Measurements from ENCODE around the gene ZNF260. TPM values are rescaled to one million over a fixed set of nuclear protein-coding genes. Genes with fewer than 3 reads are reported as not detected.

The ZNF260 gene
- total and polyA plus RNA-seq, 2 of the 13 experiments (the other 11 are each of a cell fraction or from before 2014, with no cell fraction given): 2.8 to 10.5 TPM

DNA sequence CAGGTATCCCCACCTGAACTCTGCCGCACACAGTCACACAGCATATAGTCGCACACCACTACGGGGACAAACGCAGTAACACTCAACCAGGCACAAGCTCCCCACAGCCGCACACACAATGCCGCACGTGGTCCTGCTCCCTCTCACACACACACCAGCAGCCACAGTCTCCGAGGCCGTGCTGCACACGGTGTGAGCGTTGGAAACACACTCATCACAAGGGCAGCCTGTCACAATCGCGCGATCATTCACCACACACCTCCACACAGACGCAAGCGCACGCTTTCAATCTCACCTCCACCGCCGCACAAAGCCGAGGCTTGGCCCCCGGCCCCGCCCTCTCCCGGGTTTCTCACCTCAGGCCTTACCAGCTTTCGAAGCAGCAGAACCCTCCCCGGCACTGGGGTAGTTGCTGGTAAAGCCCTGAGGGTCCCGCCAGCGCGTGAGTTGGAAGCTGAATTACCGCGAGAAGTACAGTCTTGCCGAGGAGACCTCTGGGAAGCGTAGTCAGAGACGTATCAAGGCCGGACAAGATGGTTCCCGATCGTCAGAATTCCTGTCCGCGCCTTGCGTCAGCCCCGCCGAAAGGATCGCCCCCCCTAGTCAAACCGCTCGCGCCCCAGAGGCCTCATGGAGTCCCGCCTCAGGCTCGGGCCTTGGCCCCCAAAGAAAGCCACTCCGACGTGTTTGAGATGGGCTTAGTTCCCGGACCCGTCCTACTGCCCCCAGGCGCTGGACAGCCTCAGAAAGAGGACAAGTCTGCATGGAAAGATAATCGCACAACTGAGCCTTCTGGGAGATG is 38.8 kb downstream of the ZNF260 start, which contains the start of gene ZNF566 (continued):
- TF ChIP-seq, protein P1, sequence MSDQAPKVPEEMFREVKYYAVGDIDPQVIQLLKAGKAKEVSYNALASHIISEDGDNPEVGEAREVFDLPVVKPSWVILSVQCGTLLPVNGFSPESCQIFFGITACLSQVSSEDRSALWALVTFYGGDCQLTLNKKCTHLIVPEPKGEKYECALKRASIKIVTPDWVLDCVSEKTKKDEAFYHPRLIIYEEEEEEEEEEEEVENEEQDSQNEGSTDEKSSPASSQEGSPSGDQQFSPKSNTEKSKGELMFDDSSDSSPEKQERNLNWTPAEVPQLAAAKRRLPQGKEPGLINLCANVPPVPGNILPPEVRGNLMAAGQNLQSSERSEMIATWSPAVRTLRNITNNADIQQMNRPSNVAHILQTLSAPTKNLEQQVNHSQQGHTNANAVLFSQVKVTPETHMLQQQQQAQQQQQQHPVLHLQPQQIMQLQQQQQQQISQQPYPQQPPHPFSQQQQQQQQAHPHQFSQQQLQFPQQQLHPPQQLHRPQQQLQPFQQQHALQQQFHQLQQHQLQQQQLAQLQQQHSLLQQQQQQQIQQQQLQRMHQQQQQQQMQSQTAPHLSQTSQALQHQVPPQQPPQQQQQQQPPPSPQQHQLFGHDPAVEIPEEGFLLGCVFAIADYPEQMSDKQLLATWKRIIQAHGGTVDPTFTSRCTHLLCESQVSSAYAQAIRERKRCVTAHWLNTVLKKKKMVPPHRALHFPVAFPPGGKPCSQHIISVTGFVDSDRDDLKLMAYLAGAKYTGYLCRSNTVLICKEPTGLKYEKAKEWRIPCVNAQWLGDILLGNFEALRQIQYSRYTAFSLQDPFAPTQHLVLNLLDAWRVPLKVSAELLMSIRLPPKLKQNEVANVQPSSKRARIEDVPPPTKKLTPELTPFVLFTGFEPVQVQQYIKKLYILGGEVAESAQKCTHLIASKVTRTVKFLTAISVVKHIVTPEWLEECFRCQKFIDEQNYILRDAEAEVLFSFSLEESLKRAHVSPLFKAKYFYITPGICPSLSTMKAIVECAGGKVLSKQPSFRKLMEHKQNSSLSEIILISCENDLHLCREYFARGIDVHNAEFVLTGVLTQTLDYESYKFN (CRISPR knock-in tag; conservative IDR thresholded peaks at IDR 0.05): no peak
- TF ChIP-seq ZNF772 (CRISPR knock-in tag; IDR thresholded peaks at IDR 0.05) (no peak), NCOA5 (CRISPR knock-in tag; IDR thresholded peaks at IDR 0.05) (no peak), SAFB2 (CRISPR knock-in tag; IDR thresholded peaks at IDR 0.05; ENCODE audit: borderline replicate concordance, low read depth) (peak; percentile 75; the same call in 1 of the 2 replicates), MAFG (CRISPR knock-in tag; IDR thresholded peaks at IDR 0.05) (no peak), NFE2L2 (IDR thresholded peaks at IDR 0.05; ENCODE audit: low read length) (no peak), ZNF383 (CRISPR knock-in tag; IDR thresholded peaks at IDR 0.05; ENCODE audit: borderline replicate concordance) (no peak), ZNF10 (CRISPR knock-in tag; IDR thresholded peaks at IDR 0.05; ENCODE audit: borderline replicate concordance, low read depth) (peak; percentile 90; the same call in 1 of the 2 replicates), HNRNPLL (IDR thresholded peaks at IDR 0.05; ENCODE audit: low read depth, low read length, poor library complexity, severe bottlenecking) (peak; percentile 66)
- TF ChIP-seq, protein P2, sequence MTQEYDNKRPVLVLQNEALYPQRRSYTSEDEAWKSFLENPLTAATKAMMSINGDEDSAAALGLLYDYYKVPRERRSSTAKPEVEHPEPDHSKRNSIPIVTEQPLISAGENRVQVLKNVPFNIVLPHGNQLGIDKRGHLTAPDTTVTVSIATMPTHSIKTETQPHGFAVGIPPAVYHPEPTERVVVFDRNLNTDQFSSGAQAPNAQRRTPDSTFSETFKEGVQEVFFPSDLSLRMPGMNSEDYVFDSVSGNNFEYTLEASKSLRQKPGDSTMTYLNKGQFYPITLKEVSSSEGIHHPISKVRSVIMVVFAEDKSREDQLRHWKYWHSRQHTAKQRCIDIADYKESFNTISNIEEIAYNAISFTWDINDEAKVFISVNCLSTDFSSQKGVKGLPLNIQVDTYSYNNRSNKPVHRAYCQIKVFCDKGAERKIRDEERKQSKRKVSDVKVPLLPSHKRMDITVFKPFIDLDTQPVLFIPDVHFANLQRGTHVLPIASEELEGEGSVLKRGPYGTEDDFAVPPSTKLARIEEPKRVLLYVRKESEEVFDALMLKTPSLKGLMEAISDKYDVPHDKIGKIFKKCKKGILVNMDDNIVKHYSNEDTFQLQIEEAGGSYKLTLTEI (CRISPR knock-in tag; conservative IDR thresholded peaks at IDR 0.05): no peak
- TF ChIP-seq, protein P3, sequence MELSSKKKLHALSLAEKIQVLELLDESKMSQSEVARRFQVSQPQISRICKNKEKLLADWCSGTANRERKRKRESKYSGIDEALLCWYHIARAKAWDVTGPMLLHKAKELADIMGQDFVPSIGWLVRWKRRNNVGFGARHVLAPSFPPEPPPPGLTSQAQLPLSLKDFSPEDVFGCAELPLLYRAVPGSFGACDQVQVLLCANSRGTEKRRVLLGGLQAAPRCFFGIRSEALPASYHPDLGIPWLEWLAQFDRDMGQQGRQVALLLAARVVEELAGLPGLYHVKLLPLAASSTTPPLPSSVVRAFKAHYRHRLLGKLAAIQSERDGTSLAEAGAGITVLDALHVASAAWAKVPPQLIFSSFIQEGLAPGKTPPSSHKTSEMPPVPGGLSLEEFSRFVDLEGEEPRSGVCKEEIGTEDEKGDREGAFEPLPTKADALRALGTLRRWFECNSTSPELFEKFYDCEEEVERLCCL (CRISPR knock-in tag; IDR thresholded peaks at IDR 0.05; ENCODE audit: borderline replicate concordance): peak; percentile 72; the same call in 1 of the 2 replicates
- TF ChIP-seq, protein P4, sequence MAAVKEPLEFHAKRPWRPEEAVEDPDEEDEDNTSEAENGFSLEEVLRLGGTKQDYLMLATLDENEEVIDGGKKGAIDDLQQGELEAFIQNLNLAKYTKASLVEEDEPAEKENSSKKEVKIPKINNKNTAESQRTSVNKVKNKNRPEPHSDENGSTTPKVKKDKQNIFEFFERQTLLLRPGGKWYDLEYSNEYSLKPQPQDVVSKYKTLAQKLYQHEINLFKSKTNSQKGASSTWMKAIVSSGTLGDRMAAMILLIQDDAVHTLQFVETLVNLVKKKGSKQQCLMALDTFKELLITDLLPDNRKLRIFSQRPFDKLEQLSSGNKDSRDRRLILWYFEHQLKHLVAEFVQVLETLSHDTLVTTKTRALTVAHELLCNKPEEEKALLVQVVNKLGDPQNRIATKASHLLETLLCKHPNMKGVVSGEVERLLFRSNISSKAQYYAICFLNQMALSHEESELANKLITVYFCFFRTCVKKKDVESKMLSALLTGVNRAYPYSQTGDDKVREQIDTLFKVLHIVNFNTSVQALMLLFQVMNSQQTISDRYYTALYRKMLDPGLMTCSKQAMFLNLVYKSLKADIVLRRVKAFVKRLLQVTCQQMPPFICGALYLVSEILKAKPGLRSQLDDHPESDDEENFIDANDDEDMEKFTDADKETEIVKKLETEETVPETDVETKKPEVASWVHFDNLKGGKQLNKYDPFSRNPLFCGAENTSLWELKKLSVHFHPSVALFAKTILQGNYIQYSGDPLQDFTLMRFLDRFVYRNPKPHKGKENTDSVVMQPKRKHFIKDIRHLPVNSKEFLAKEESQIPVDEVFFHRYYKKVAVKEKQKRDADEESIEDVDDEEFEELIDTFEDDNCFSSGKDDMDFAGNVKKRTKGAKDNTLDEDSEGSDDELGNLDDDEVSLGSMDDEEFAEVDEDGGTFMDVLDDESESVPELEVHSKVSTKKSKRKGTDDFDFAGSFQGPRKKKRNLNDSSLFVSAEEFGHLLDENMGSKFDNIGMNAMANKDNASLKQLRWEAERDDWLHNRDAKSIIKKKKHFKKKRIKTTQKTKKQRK (IDR thresholded peaks at IDR 0.05; ENCODE audit: low read length): no peak
- TF ChIP-seq, protein P5, sequence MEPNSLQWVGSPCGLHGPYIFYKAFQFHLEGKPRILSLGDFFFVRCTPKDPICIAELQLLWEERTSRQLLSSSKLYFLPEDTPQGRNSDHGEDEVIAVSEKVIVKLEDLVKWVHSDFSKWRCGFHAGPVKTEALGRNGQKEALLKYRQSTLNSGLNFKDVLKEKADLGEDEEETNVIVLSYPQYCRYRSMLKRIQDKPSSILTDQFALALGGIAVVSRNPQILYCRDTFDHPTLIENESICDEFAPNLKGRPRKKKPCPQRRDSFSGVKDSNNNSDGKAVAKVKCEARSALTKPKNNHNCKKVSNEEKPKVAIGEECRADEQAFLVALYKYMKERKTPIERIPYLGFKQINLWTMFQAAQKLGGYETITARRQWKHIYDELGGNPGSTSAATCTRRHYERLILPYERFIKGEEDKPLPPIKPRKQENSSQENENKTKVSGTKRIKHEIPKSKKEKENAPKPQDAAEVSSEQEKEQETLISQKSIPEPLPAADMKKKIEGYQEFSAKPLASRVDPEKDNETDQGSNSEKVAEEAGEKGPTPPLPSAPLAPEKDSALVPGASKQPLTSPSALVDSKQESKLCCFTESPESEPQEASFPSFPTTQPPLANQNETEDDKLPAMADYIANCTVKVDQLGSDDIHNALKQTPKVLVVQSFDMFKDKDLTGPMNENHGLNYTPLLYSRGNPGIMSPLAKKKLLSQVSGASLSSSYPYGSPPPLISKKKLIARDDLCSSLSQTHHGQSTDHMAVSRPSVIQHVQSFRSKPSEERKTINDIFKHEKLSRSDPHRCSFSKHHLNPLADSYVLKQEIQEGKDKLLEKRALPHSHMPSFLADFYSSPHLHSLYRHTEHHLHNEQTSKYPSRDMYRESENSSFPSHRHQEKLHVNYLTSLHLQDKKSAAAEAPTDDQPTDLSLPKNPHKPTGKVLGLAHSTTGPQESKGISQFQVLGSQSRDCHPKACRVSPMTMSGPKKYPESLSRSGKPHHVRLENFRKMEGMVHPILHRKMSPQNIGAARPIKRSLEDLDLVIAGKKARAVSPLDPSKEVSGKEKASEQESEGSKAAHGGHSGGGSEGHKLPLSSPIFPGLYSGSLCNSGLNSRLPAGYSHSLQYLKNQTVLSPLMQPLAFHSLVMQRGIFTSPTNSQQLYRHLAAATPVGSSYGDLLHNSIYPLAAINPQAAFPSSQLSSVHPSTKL (CRISPR knock-in tag; IDR thresholded peaks at IDR 0.05): no peak; the same call in 1 of the 2 replicates

All from HepG2 (cell line).